ENCODE data around the gene F5. TPM values are rescaled to one million over a fixed set of nuclear protein-coding genes. Genes with fewer than 3 reads are reported as not detected.
A peak's percentile ranks its signal among the peaks of the same experiment; 100 is the strongest.

F5 gene
- total and polyA plus RNA-seq, 2 of the 13 experiments (the other 11 are each of a cell fraction or from before 2014, with no cell fraction given) = 38.3 to 64.0 TPM

- TF ChIP-seq ZNF264 (CRISPR knock-in tag; IDR thresholded peaks at IDR 0.05) = no peak
- peak; percentile 93 for TF ChIP-seq ZFX (CRISPR knock-in tag; IDR thresholded peaks at IDR 0.05; ENCODE audit: low read depth)
- TF ChIP-seq, protein P1, sequence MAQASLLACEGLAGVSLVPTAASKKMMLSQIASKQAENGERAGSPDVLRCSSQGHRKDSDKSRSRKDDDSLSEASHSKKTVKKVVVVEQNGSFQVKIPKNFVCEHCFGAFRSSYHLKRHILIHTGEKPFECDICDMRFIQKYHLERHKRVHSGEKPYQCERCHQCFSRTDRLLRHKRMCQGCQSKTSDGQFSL (CRISPR knock-in tag; IDR thresholded peaks at IDR 0.05) = peak; percentile 9; the same call in 1 of the 2 replicates
- peak; percentile 96 for TF ChIP-seq ZBTB34 (CRISPR knock-in tag; IDR thresholded peaks at IDR 0.05)
- TF ChIP-seq ZNF33B (CRISPR knock-in tag; IDR thresholded peaks at IDR 0.05) = 0 out of 2 replicates have a peak, but pooled peaks have one; percentile 30
- no peak for TF ChIP-seq ZKSCAN5 (CRISPR knock-in tag; IDR thresholded peaks at IDR 0.05)
- peak; percentile 76; the same call in 1 of the 2 replicates for TF ChIP-seq IKZF5 (CRISPR knock-in tag; IDR thresholded peaks at IDR 0.05)
- TF ChIP-seq, protein P2, sequence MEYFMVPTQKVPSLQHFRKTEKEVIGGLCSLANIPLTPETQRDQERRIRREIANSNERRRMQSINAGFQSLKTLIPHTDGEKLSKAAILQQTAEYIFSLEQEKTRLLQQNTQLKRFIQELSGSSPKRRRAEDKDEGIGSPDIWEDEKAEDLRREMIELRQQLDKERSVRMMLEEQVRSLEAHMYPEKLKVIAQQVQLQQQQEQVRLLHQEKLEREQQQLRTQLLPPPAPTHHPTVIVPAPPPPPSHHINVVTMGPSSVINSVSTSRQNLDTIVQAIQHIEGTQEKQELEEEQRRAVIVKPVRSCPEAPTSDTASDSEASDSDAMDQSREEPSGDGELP (IDR thresholded peaks at IDR 0.05; ENCODE audit: borderline replicate concordance, low read depth) = peak; percentile 62; the same call in 1 of the 2 replicates
- TF ChIP-seq HMG20A (CRISPR knock-in tag; IDR thresholded peaks at IDR 0.05; ENCODE audit: borderline replicate concordance) = peak; percentile 61; the same call in 1 of the 2 replicates
- TF ChIP-seq, protein P3, sequence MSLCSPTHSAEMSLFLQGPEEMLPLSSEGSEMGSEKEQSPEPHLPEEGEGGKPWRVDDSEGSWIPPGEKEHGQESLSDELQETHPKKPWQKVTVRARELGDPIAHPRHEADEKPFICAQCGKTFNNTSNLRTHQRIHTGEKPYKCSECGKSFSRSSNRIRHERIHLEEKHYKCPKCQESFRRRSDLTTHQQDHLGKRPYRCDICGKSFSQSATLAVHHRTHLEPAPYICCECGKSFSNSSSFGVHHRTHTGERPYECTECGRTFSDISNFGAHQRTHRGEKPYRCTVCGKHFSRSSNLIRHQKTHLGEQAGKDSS (CRISPR knock-in tag; IDR thresholded peaks at IDR 0.05; ENCODE audit: borderline replicate concordance, low read depth) = peak; percentile 93; the same call in 1 of the 2 replicates
- no peak for TF ChIP-seq GPN1 (CRISPR knock-in tag; IDR thresholded peaks at IDR 0.05; ENCODE audit: borderline replicate concordance)
- TF ChIP-seq MXD4 (CRISPR knock-in tag; IDR thresholded peaks at IDR 0.05) = peak; percentile 62
- TF ChIP-seq CENPT (CRISPR knock-in tag; IDR thresholded peaks at IDR 0.05; ENCODE audit: low read depth) = no peak
- TF ChIP-seq SOX13 (IDR thresholded peaks at IDR 0.05) = no peak
- TF ChIP-seq SOX13 (CRISPR knock-in tag; conservative IDR thresholded peaks at IDR 0.05 in 1 of 2, IDR thresholded peaks at IDR 0.05 in 1 of 2) = peak in 1 of 2 experiments; percentile 52; a peak in 1 of 4 replicates
- TF ChIP-seq PITX1 (CRISPR knock-in tag; IDR thresholded peaks at IDR 0.05) = peak; percentile 79
- TF ChIP-seq SIX4 (CRISPR knock-in tag; IDR thresholded peaks at IDR 0.05) = peak; percentile 11; the same call in 1 of the 2 replicates
- 0 out of 2 replicates have a peak, but pooled peaks have one; percentile 23 for TF ChIP-seq FIP1L1 (IDR thresholded peaks at IDR 0.05; ENCODE audit: borderline replicate concordance, insufficient read depth, low read depth, low read length)
- no peak; the same call in 1 of the 2 replicates for TF ChIP-seq ZSCAN25 (CRISPR knock-in tag; IDR thresholded peaks at IDR 0.05)
- no peak; the same call in 1 of the 2 replicates for TF ChIP-seq KLF6 (CRISPR knock-in tag; IDR thresholded peaks at IDR 0.05)
- peak; percentile 91; the same call in 1 of the 2 replicates for TF ChIP-seq CBX5 (CRISPR knock-in tag; IDR thresholded peaks at IDR 0.05; ENCODE audit: borderline replicate concordance)
- TF ChIP-seq ZNF766 (CRISPR knock-in tag; IDR thresholded peaks at IDR 0.05; ENCODE audit: borderline replicate concordance) = peak; percentile 63; the same call in 1 of the 2 replicates
- peak; percentile 58 for TF ChIP-seq ARNT2 (CRISPR knock-in tag; IDR thresholded peaks at IDR 0.05; ENCODE audit: low read depth)
- 0 out of 2 replicates have a peak, but pooled peaks have one; percentile 42 for TF ChIP-seq ZNF101 (CRISPR knock-in tag; IDR thresholded peaks at IDR 0.05; ENCODE audit: borderline replicate concordance, low read depth)
- peak; percentile 81 for TF ChIP-seq TBX2 (CRISPR knock-in tag; IDR thresholded peaks at IDR 0.05; ENCODE audit: borderline replicate concordance)
These were observed at the start of gene F5 (continued) for GRCh38 chr1:169586395-169587255.

Data from HepG2 (cell line).